Naive thymus-derived CD4-positive, alpha-beta T cell (primary cell): ENCODE measurements around the gene HAAO. TPM values are rescaled to one million over a fixed set of nuclear protein-coding genes. Genes with fewer than 3 reads are reported as not detected.

Experiments
- ATAC-seq: fragments of 150-1000 bp; cut with Tn5 transposase; 2 replicates; pipeline ENCODE4 v1.10.0; 2021; ENCODE audit warnings: mild to moderate bottlenecking, moderate library complexity
- CTCF ChIA-PET: fragments of 350-600 bp; sonication (Branson Sonifier 250); formaldehyde crosslinking; loops from one replicate; lab custom pipeline; 2021; ENCODE audit warnings: antibody characterized with exemption; lab: Charles Lee
- POLR2A ChIA-PET: fragments of 350-600 bp; sonication (Branson Sonifier 250); formaldehyde crosslinking; loops from one replicate; lab custom pipeline; 2021; ENCODE audit warnings: antibody characterized with exemption, inconsistent platforms; lab: Charles Lee
- DNase-seq, 9 donors: peaks; one replicate each; pipeline versions ENCODE4 v3.0.0 to v3.0.0-alpha.2; 2020 to 2022; ENCODE audit warnings: mixed read lengths in 1 of 9
- H3K27ac ChIP-seq: one replicate; pipeline ENCODE4 v1.7.0; 2013; ENCODE audit warnings: mild to moderate bottlenecking, low read depth, low read length, moderate library complexity
- H3K27me3 ChIP-seq, 2 donors: one replicate each; pipeline ENCODE4 v1.7.0; 2013; ENCODE audit warnings: low read length in 2 of 2, mild to moderate bottlenecking in 2 of 2, moderate library complexity in 2 of 2; ENCODE audit not compliant: control insufficient read depth in 2 of 2, insufficient read depth in 2 of 2
- H3K36me3 ChIP-seq, 3 experiments: 1 replicate in 2 of 3; 2 replicates in 1 of 3; pipeline ENCODE4 v1.7.0; 2013; ENCODE audit warnings: low read length in 3 of 3, mild to moderate bottlenecking in 3 of 3, moderate library complexity in 1 of 3; ENCODE audit not compliant: insufficient read depth in 3 of 3, control insufficient read depth in 2 of 3
- H3K4me1 ChIP-seq, 2 donors: one replicate each; pipeline ENCODE4 v1.7.0; 2013; ENCODE audit warnings: low read length in 2 of 2, mild to moderate bottlenecking in 2 of 2, moderate library complexity in 1 of 2; ENCODE audit not compliant: control insufficient read depth in 2 of 2, insufficient read depth in 2 of 2
- H3K4me3 ChIP-seq: 2 replicates; pipeline ENCODE4 v1.7.0; 2013; ENCODE audit warnings: mild to moderate bottlenecking, low read length
- H3K9me3 ChIP-seq, 3 experiments: 1 replicate in 2 of 3; 2 replicates in 1 of 3; pipeline ENCODE4 v1.7.0; 2013; ENCODE audit warnings: low read length in 3 of 3; ENCODE audit not compliant: control insufficient read depth in 2 of 3
- H3K27ac Mint-ChIP-seq, 9 donors: one replicate each; pipeline ENCODE4 v1.8.0; 2020 to 2022; ENCODE audit warnings: mixed read lengths in 9 of 9, mild to moderate bottlenecking in 8 of 9, moderate library complexity in 5 of 9, inconsistent platforms in 2 of 9
- H3K27me3 Mint-ChIP-seq, 5 donors: one replicate each; pipeline ENCODE4 v1.8.0; 2021 to 2022; ENCODE audit warnings: mixed read lengths in 5 of 5, mild to moderate bottlenecking in 1 of 5
- H3K36me3 Mint-ChIP-seq, 5 donors: one replicate each; pipeline ENCODE4 v1.8.0; 2020 to 2022; ENCODE audit warnings: mixed read lengths in 5 of 5, mild to moderate bottlenecking in 3 of 5, inconsistent platforms in 1 of 5
- H3K4me1 Mint-ChIP-seq, 7 donors: one replicate each; pipeline ENCODE4 v1.8.0; 2020 to 2022; ENCODE audit warnings: mixed read lengths in 7 of 7, mild to moderate bottlenecking in 3 of 7, inconsistent platforms in 1 of 7
- H3K4me3 Mint-ChIP-seq, 10 donors: one replicate each; pipeline ENCODE4 v1.8.0; 2020 to 2022; ENCODE audit warnings: mild to moderate bottlenecking in 10 of 10, mixed read lengths in 10 of 10, moderate library complexity in 6 of 10, inconsistent platforms in 2 of 10
- H3K9me3 Mint-ChIP-seq, 11 donors: one replicate each; pipeline ENCODE4 v1.8.0; 2020 to 2022; ENCODE audit warnings: mixed read lengths in 11 of 11, mild to moderate bottlenecking in 4 of 11, inconsistent platforms in 1 of 11, moderate library complexity in 1 of 11
- intact Hi-C, 2 donors: fragments of 100-400 bp; cut with micrococcal nuclease; formaldehyde crosslinking; loops; one replicate each; pipeline ENCODE4 v1.15.1; 2023
- polyA plus RNA-seq, 2 donors: library from polyadenylated mRNA; unstranded; fragments of 300-500 nt; fragmentation: Illumina TruSeq; gene quantifications; one replicate each; pipeline ENCODE4 v1.2.3, GENCODE V29; 2021
- total RNA-seq, 6 experiments: library from RNA in 5 of 6; stranded (reverse) in 5 of 6; gene quantifications; 1 replicate in 5 of 6; 2 replicates in 1 of 6; pipeline ENCODE4 v1.2.3 and lab custom pipeline; 2021 to 2026

The HAAO gene
- total and polyA plus RNA-seq, 7 experiments from 2014 or later = 0.33 to 5.1 (median 1.3) TPM; not detected in 3

GRCh38 chr2:42770288-42771131, 21.9 kb downstream of the HAAO start:
- intact Hi-C loops = no loop called here
- ChIA-PET POLR2A (interaction anchor here (0.6 kb wide), 1 partner anchor 1142 kb away, joined by 3 read pairs; no protein-coding TSS in a partner anchor), CTCF (no interaction called here)
- ATAC-seq (peak; percentile 90), DNase-seq (peak in 1 of 9 donors; percentile 11)
- Mint-ChIP-seq H3K36me3 (peaks cover 0 to 4% (median 0%) of the 10 kb centered on the region in 5 donors), H3K4me1 (peaks cover 1 to 22% (median 11%) of the 10 kb centered on the region in 7 donors), H3K27me3 (no peaks in the 10 kb centered on the region), H3K4me3 (no peak overlapping the region), H3K9me3 (peaks cover 0 to 3% (median 0%) of the 10 kb centered on the region in 11 donors), H3K27ac (no peak overlapping the region)
- H3K9me3 ChIP-seq = no peaks in the 10 kb centered on the region
- no peaks in the 10 kb centered on the region for H3K36me3 ChIP-seq
- H3K4me1 ChIP-seq = no peaks in the 10 kb centered on the region
- no peak overlapping the region for H3K27ac ChIP-seq
- H3K27me3 ChIP-seq = no peaks in the 10 kb centered on the region
- H3K4me3 ChIP-seq = no peak overlapping the region

DNA sequence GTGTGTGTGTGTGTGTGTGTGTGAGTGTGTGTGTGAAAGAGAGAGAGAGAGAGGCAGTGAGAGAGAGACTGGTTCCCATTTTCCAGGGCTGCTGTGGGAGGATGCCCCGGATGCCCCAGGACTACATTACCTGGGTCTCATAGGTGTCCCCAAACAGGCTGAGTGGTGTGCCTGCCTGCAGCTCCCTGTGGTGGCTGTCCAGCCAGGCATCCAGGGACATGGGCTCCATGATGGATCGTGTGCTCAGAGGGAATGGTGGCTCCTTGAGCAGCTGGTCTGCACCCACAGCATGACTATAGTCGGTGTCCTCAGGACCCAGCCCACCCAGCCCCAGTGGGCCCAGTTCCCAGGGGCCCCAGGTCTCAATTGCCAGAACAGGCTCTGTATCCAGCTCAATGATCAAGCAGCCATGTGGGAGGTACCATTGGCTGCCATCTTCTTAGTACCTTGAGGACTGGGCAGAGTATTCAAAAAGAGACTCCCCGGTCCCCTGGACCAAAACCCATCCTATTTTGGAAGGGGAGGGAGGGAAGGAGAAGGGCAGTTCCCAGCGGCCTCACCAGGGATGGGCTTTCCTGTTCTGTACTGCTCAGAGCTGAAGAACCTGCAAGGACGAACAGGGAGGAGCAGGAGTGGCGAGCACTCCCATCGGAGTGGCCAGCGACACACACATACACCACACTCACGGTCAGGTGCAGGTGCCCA, 22.6 kb downstream of the HAAO start:
- H3K9me3 ChIP-seq = no peaks in the 10 kb centered on the region
- H3K4me3 Mint-ChIP-seq = no peak overlapping the region
- peaks cover 0 to 3% (median 0%) of the 10 kb centered on the region in 11 donors for H3K9me3 Mint-ChIP-seq
- POLR2A ChIA-PET = interaction anchor here (0.6 kb wide), 1 partner anchor 1143 kb away, joined by 3 read pairs; no protein-coding TSS in a partner anchor
- H3K4me1 Mint-ChIP-seq = peaks cover 0 to 14% (median 4%) of the 10 kb centered on the region in 7 donors
- no peak overlapping the region for H3K27ac ChIP-seq
- no peaks in the 10 kb centered on the region for H3K36me3 ChIP-seq
- H3K36me3 Mint-ChIP-seq = peaks cover 0 to 4% (median 0%) of the 10 kb centered on the region in 5 donors
- H3K27me3 ChIP-seq = no peaks in the 10 kb centered on the region
- peak overlapping the region in 2 of 9 donors; percentile 17 to 55 for H3K27ac Mint-ChIP-seq
- ATAC-seq (no peak), DNase-seq (no peak)
- no peaks in the 10 kb centered on the region for H3K4me1 ChIP-seq
- no peak overlapping the region for H3K4me3 ChIP-seq
- intact Hi-C loops = no loop called here
- CTCF ChIA-PET = no interaction called here
- H3K27me3 Mint-ChIP-seq = no peaks in the 10 kb centered on the region

- ChIA-PET CTCF (interaction anchor here (0.5 kb wide), 1 partner anchor 460 kb away, joined by 3 read pairs; no protein-coding TSS in a partner anchor), POLR2A (no interaction called here)
- Histone ChIP-seq H3K27me3 (no peaks in the 10 kb centered on the region), H3K36me3 (no peaks in the 10 kb centered on the region), H3K4me1 (no peaks in the 10 kb centered on the region), H3K27ac (no peak overlapping the region), H3K9me3 (no peaks in the 10 kb centered on the region), H3K4me3 (no peak overlapping the region)
- H3K27ac Mint-ChIP-seq = peak overlapping the region in 1 of 9 donors; percentile 41
- H3K36me3 Mint-ChIP-seq = peaks cover 0 to 4% (median 0%) of the 10 kb centered on the region in 5 donors
- H3K9me3 Mint-ChIP-seq = peaks cover 0 to 3% (median 0%) of the 10 kb centered on the region in 11 donors
- peak overlapping the region in 1 of 10 donors; percentile 45 for H3K4me3 Mint-ChIP-seq
- H3K27me3 Mint-ChIP-seq = no peaks in the 10 kb centered on the region
- DNase-seq = no peak
- intact Hi-C loops = no loop called here
- ATAC-seq = no peak
- H3K4me1 Mint-ChIP-seq = peaks cover 0 to 6% (median 4%) of the 10 kb centered on the region in 7 donors
These were observed 23.6 kb downstream of the HAAO start for GRCh38 chr2:42768706-42769256.

DNA sequence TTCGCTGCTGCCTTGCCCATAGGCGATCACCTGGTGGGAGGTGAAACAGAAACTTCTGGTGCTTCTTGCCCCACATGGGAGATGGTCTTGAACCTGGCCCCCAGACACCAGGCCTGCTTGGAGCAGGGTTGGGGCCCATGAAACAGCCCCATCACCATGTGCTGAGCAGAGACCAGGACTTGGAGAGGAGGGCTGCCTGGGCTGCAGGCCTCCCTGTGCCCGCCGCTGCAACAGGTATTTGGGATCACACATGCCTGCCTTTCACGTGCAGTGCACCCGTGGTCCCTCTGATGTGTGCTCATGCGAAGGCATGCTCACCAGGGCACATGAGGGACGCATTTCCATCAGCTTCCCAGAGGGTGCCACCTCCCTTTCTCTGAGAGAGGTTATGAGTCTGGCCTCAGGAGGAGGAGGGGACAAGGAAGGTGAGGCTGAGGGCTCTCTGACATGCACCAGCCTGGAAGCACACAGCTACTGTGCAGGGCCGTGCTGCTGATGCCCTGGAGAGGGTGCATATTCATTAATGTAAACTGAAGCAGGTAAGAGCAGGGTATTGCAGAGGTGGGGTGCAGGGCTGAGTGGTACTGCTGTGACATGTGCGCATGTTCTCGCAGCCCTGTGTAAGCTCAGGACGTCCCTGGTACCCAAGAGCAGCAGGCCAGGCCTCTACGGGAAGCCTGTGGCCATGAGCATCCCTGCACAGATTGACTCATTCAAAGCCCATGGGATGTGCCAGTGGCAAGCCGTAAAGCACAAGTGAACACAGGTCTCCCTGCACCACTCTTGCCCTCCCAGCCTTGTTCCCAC, 24.3 kb downstream of the HAAO start:
- Histone ChIP-seq H3K4me3 (no peak overlapping the region), H3K36me3 (no peaks in the 10 kb centered on the region), H3K9me3 (no peaks in the 10 kb centered on the region), H3K27ac (no peak overlapping the region), H3K27me3 (no peaks in the 10 kb centered on the region), H3K4me1 (no peaks in the 10 kb centered on the region)
- POLR2A ChIA-PET = no interaction called here
- Mint-ChIP-seq H3K36me3 (peaks cover 0 to 6% (median 0%) of the 10 kb centered on the region in 5 donors), H3K4me3 (no peak overlapping the region), H3K27me3 (no peaks in the 10 kb centered on the region), H3K4me1 (peaks cover 0 to 6% (median 3%) of the 10 kb centered on the region in 7 donors), H3K9me3 (peaks cover 0 to 3% (median 0%) of the 10 kb centered on the region in 11 donors), H3K27ac (peak overlapping the region in 1 of 9 donors; percentile 76)
- DNase-seq (no peak), ATAC-seq (no peak)
- intact Hi-C loops = no loop called here
- CTCF ChIA-PET = no interaction called here

GRCh38 chr2:42767080-42767898, 25.1 kb downstream of the HAAO start:
- Mint-ChIP-seq H3K27me3 (no peaks in the 10 kb centered on the region), H3K4me1 (peaks cover 0 to 6% (median 0%) of the 10 kb centered on the region in 7 donors), H3K9me3 (peaks cover 0 to 3% (median 0%) of the 10 kb centered on the region in 11 donors), H3K36me3 (peaks cover 0 to 11% (median 0%) of the 10 kb centered on the region in 5 donors), H3K27ac (no peak overlapping the region), H3K4me3 (no peak overlapping the region)
- H3K9me3 ChIP-seq = no peaks in the 10 kb centered on the region
- H3K36me3 ChIP-seq = no peaks in the 10 kb centered on the region
- H3K27ac ChIP-seq = no peak overlapping the region
- no peaks in the 10 kb centered on the region for H3K4me1 ChIP-seq
- H3K4me3 ChIP-seq = no peak overlapping the region
- CTCF ChIA-PET = no interaction called here
- DNase-seq (no peak), ATAC-seq (no peak)
- H3K27me3 ChIP-seq = no peaks in the 10 kb centered on the region
- POLR2A ChIA-PET = no interaction called here
- intact Hi-C loops = no loop called here
